HUDEP-2 (cell line): ENCODE measurements around the gene AK9.
"Not testable (repeated sequence)": the region's sequence is repeated elsewhere in the genome, so short reads cannot be mapped to it uniquely, and the experiment has no call there.

Experiments used
- DNase-seq, 76 experiments: peaks; one replicate each; lab custom pipeline; 2025; ENCODE audit not compliant: unreplicated experiment in 76 of 76; lab: John Stamatoyannopoulos, UW

The AK9 gene

DNA sequence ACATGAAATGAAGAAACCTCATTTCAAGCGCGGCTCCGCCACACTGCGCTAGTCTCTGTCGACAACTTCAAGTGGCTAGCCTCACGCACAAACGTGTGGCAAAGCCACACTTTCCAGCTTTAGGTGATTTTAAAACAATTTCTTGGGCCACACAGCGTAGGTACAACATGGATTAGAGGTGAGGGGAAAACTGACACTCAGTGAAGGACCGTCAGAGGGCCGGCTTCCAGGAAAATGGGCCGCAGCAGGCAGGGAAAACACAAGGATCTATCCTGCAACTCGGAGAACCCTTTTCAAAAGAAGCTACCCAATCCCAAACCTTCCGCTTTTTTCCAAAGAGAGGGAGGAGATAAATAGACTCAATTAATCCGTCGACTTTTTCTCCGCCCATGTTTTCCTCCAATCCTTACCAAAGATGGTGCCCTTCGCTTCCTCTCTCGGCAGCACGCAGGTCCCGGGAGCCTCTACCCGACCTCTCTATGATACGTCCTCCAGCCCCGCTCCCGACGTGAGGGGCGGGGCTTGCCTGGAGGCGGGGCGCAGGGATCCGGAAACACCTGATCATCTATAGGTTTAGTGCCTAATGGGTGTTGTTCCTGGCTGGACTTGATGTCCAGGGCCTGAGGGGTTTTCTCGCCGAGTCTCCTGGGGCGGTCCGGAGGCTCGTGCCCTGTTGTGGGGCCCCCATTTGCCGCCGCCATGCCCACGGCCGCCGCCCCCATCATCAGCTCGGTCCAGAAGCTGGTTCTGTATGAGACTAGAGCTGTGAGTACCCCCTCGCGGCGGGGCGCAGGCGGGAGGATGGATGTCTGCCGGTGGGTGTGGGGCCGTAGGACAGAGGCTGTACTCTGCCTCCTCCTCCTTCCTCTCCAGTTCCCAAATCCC, at the start of gene AK9, which contains the start of gene FIG4:
Gene AK9, minus strand, starts transcription at position 466 of the 885 bp plus-strand sequence. CDS start 15,457 bp downstream, outside the sequence.
Gene FIG4, plus strand, starts transcription at position 560 of the 885 bp plus-strand sequence. Its CDS starts 140 bp downstream, at position 700.
- DNase-seq = peak in 75 of 76 experiments; percentile 65 to 97 (median 91)

DNA sequence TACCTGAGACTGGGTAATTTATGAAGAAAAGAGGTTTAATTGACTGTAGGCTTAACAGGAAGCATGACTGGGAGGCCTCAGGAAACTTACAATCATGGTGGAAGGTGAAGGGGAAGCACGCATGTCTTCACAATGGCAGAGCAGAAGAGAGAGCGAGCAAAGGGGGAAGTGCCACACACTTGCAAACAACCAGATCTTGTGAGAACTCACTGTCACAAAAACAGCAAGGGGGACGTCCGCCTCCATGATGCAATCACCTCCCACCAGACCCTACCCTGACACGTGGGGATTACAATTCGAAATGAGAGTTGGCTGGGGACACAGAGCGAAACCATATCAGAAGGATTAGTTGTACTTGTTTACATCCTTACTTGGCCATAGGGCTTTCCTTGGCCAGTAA, 49.8 kb upstream of the AK9 start:
- no peak for DNase-seq

DNA sequence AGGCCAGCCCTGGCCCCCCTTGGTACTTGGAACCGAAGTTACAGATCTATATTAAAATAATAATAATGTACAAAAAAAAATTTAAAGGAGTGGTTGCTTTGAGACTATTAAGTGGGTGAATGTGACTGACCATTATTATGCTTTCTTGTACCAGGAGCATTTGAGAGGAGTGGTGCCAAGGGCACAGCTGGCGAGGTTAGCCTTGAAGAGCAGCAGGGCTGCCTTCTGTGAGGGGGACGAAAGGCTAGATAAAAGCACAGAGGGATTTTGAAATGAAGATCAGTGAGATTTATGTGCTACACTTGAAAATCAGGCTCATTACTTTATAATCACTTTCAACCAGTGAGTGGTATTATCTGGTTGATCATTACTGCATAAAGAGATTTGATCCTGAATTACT, 48.7 kb upstream of the AK9 start:
- no peak for DNase-seq

DNA sequence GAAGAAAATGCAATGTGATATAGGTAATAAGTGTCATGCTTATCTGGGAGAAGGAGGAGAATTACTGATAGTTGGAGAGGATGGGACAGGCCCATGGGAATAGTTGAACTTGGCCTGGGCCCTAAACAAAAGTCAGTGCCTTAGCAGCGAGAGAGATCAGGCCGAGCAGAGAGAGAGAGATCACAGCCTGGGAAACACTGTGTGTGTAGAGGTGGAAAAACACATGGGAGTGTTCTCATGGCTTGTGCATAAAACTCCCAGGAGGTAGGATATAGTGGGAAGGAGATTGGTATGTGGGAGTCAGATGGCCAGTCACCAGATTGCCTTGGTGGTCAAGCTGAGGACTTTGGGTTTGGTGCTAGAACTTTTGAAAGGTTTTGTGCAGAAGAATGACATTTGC, 47.7 kb upstream of the AK9 start:
- DNase-seq = no peak

DNA sequence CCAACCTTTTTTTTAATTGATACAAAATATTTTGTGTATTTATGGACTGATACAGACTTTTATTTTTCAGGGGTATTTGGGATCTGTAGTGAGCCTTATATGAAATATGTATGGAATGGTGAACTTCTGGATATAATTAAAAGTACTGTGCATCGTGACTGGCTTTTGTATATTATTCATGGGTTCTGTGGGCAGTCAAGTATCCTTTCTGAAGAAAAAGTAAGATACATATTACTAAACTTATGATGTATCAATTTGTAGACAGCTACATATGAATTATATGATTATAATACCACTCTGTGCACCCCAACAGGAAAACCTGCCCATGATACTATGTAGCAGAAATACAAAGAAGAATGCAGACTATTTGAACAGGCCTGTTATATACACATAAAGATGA, 47.3 kb upstream of the AK9 start:
- no peak for DNase-seq

DNA sequence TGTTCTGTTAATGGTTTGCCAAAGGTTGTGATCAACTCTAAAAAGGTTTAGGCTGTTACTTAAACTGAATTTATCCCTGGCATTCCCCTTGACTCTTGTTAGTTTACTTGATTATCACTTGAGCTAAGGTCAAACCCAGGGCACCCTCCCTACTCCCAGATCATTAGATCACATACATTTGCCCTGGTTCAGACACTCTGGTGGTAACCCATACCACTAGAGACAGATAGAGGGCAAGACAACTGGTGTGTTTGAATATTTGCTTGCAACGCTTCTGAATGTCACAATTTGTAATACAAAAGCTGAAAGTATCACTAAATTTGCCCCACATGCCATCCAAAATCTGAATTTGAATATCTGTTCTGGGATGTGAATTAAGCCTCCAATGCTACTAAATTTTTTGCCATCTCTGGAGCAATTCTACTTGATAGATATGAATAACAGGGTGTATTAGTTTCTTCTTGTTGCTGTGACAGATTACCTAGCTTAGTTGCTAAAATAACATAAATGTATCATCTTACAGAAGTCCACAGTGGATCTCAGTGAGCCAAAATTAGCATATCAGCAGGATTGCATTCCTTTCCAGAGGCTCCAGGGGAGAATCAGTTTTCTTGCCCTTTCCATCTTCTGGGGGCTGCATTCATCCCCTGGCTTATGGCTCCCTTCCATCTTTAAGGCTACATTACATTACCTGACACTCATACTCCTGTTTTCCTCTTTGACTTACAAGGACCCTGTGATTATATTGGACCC, 45.4 kb upstream of the AK9 start:
- DNase-seq = no peak

DNA sequence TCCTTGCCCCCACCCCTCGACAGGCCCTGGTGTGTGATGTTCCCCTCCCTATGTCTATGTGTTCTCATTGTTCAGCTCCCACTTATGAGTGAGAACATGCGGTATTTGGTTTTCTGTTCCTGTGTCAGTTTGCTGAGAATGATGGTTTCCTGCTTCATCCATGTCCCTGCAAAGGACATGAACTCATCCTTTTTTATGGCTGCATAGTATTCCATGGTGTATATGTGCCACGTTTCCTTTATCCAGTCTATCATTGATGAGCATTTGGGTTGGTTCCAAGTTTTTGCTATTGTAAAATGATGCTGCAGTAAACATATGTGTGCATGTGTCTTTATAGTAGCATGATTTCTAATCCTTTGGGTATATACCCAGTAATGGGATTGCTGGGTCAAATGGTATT, 34.2 kb upstream of the AK9 start:
- DNase-seq = not testable (repeated sequence)

DNA sequence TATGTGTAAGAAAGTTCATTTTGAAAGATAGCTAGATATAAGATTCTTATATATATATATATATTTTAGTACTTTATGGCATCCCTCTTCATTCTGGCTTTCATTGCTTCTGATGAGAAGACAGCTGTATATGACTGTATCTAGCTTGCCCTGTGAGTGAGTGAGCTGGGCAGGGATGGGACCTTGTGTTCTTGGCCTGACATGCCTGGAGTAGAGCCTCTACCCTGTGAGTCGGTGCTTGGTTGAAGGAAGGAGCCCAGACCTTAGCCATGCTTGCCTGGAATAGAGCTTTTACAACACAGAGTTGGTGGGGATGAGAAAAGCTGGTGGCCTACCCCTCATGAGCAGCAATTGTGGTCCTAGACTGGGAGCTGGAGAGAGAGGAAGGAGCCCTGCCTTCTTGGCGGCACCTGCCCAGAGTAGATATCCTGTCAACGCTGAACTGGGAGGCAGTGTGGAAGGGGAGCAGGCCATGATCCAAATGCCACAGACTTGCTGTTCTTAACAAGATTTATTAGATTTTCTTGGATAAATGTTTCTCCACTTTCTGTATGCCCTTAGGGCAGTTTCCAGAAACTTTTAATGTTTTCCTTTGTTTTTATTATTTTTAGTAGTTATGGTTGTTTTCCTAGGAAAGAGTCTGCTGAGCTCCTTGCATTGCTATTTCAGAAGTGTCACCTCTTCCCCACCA, 31.7 kb upstream of the AK9 start:
- no peak for DNase-seq

DNA sequence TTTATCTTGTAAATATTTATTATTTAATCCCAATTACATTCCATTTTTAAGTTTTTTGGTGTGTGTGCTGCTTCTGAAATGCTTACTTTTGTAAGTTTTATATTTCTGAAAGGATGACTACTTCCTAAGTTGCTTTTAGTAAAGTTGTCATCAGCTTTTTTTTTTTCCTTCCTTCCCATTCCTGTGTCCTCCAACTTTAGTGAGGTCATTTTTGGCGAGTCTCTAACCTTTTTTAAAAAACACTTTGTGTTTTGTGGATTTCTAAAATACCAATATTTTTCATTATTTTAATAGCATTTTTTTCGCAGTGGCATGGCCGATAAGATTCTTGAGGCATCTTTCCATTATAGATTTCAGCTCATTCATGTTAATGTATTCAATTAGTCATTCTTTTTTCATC, 31.0 kb upstream of the AK9 start:
- DNase-seq = no peak

DNA sequence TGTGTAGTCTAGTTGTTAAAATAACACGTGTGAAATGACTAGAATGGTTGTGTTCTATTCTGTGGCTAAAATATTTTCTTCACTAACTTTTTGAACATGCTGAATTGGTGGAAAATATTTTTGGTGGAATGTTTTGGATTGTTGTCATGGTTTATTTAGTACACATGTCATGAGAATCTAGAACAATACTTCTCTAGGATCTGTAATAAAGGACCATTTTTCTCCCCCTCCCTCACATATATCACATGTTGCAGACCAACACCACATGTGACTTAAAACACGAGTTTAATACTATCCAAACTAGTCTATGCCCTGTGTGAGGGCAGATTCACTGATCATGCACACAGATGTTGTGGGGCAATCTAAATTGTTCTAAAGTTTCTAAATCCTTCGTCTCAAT, 29.3 kb upstream of the AK9 start:
- no peak for DNase-seq

DNA sequence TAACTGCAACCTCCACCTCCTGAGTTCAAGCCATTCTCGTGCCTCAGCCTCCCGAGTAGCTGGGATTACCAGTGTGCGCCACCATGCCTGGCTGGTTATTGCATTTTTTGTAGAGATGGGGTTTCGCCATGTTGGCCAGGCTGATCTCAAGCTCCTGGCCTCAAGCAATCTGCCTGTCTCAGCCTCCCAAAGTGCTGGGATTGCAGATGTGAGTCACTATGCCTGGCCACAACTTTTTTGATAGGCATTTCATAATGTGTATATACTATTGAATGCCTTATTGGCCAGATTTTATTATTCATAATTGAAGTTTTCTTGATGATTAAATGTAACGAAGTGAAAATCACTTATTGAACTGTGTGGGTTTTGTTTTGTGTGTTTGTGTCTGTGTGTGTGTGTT, 28.0 kb upstream of the AK9 start:
- DNase-seq = no peak

DNA sequence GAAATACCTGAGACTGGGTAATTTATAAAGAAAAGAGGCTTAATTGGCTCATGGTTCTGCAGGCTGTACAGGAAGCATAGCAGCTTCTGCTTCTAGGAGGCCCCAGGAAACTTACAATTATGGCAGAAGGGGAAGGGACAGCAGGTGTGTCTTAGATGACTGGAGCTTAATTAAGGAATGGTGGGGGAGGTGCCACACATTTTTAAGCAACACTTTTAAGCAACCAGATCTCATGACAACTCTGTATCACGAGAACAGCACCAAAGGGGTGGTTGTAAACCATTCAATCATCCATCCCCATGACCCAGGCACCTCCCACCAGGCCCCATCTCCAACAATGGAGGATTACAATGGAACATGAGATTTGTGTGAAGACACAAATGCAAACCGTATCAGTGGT, 27.0 kb upstream of the AK9 start:
- no peak for DNase-seq

DNA sequence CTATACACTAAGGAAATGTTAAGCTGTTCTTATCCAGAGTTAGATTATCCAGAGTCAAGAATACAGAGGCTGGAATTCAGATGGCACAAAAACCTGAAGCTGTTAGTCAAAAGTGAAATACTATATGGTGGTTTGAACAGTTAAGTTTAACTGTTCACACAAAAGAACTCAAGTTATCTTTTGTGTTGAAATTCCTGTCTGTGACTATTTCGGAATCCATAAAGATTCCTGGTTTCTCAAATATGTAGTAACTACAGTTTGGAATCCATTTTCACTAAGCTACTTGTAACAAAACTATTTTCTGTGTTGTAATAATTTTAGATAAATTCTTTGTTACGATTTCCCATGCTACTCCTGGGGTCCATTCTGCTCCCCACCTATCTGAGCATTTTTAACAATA, 24.6 kb upstream of the AK9 start:
- no peak for DNase-seq

DNA sequence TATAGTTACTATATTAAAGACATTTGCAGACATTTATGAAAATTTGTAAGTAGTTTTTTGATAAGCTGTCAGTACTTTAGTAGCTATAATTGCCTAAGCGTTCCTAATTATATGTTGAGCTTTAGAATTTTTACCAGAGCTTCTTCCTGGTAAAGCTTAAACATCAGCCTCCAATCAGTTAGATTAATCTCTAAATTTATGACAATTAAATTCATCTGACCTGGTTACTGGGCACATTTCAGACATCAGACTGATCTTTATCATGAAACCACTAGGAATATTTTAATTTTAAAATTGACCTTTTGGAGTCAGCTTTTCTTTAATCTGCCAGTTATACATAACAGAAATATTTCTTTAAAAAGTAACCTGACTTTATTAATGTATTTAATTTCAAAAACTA, 23.6 kb upstream of the AK9 start:
- no peak for DNase-seq

DNA sequence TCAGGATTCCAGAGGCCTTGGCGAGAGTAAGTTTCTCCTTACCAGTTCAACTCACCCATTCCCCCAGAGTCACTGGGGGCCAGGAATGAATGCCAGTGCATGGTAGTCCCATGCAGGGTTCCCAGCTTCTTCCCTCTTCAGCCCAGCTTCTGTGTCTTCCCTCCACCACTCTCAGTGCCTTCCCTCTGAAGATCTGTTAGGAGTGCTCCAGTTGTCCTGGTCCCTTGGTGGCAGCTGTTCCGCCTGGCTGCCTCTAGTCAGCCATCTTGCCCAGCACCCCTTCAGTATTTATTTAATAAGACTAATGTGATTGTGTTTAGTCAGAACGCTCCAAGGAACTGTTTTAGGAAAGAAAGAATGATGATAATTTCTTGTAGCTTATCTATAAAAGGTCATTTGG, 23.2 kb upstream of the AK9 start:
- no peak for DNase-seq

DNA sequence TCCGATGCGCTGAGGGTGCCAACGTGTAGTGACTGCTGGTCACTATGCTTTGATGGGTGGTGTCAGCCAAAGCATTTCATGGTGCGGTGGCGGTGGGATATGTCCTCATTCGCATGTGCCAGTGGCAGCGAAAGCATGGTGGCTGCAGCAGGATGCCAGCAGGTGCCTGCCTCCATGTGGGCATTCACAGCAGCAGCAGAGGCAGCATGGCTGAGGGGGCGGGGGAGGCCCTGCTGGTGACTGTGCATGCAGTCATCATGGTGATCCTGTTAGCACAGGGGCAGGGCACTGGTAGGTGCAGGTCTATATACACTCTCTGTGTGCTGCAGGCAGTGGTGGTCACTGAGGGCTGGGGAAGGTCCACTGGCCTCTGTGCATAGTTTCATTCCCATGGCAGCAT, 22.1 kb upstream of the AK9 start:
- no peak for DNase-seq

DNA sequence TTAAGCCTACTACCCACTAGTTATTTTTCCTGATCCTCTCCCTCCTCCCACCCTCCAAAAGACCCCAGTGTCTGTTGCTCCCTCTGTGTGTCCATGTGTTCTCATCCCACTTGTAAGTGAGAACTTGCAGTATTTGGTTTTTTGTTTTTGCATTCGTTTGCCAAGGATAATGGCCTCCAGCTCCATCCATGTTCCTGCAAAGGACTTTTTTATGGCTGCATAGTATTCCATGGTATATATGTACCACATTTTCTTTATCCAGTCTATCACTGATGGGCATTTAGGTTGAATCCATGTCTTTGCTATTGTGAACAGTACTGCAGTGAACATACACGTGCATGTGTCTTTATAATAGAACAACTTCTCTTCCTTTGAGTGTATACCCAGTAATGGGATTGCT, 17.1 kb upstream of the AK9 start:
- DNase-seq = not testable (repeated sequence)

DNA sequence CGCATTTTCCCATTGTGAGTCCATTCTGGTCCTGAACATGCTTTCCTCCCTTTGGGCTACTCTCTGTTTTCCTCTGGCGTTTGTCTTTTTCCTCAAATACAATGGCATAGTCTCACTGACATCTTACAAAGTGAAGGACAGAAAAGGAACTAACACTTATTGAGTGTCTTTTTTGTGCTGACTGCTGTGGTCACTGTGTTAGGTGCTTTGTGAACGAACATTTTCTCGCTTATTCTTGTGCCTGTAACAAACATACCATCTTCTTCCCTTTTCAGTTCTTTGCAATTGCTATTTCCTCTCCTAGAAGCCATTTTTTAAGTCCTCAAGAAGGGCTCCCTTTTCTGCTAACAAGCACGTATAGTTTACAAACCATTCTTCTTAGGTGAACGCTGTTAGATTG, 15.5 kb upstream of the AK9 start:
- DNase-seq = no peak

DNA sequence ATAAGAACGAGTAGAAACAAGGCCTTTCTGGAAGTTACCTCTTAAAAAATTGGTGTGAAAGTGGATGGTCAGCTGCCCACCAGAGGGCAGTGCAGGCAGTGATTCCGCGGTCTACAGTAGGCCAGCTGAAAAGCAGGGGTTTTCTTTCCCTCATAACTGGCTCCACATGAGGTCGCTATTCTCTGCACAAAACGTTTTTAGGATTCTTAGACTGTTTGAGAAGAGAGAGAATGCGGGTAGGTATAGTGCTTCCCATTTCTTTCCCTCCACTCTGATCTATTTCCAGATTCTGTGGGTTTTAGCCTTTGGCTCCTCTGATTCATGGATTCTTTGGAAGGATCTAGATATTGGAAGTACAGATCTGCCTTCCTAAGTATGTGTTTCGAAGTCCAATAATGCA, 14.3 kb upstream of the AK9 start:
- peak in 72 of 76 experiments; percentile 9 to 90 (median 72) for DNase-seq

DNA sequence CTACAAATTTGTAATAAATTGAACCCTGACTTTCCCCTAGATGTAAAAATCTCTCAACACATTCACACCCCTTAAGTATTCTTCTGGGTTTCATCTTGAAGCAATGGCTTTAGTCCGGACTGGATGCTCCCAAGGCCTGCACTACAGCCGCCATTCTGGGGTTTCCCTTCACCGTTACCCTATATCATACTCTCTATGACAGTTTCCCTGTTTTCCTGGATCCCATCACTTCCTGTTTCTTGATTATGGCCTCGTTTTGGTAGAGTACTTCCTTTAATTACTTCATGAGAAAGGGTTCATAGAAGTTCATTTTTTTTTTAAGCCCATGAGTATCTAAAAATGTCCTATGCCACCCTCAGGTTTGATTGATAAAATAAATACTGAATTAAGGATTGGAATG, 11.8 kb upstream of the AK9 start:
- DNase-seq = no peak

DNA sequence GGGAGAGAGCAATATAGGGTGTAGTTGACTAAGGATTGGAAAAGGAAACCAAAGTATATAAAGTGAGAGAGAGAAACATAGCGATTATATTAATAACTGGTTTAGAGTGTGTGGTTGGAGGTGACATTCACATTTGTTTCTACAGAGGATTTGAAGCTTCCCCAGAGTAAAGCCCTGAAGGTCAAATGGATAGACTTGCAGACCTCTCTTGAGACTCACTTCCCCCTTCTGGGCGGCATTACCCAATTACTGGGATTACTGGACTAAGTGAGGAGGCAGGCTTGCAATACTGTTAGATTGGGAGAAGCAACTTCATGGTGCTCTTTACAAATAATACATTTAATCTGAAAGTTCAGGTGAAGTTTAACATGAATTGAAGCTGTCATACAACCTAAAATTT, 10.8 kb upstream of the AK9 start:
- DNase-seq = no peak
